GM20000 (cell line): ENCODE data around the gene ANK2.

Experiments used
- DNase-seq: peaks from one replicate; pipeline ENCODE4 v3.0.0; 2012; ENCODE audit warnings: low spot score
- CTCF ChIP-seq: IDR thresholded peaks from 2 replicates; pipeline ENCODE4 v1.5.1; 2012; ENCODE audit warnings: mild to moderate bottlenecking, control low read depth; ENCODE audit errors: extremely low read depth, missing control alignments

ANK2 gene

GRCh38 chr4:113293043-113293560, 243.6 kb downstream of the ANK2 start:
- TF ChIP-seq CTCF: no peak
- DNase-seq: no peak

DNA sequence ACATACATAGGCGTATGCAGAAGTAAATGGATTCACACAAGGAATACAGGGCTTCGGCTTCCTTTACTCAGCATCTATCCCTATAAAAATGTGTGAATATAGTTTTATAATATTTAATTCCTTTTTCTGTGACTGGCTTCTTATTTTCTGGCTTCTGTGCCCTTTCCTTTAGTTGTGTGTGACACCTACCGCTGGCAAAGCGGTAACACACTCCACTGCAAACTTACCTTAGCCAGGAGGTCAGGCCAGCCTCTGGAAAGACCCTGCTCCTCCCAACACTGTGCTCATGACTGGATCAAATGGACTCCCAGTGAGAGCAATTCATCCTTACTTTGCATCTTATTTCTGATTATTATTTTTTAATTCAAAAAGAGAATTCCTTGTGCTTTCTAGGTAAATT, 244.2 kb downstream of the ANK2 start:
- no peak for TF ChIP-seq CTCF
- DNase-seq: no peak

GRCh38 chr4:113294908-113295307, 245.5 kb downstream of the ANK2 start:
- no peak for TF ChIP-seq CTCF
- DNase-seq: no peak

- TF ChIP-seq CTCF: no peak
- DNase-seq: no peak
Observed at GRCh38 chr4:113300471-113300928, 251.0 kb downstream of the ANK2 start.

- DNase-seq: no peak
- no peak for TF ChIP-seq CTCF
Observed at GRCh38 chr4:113302051-113302450, 252.6 kb downstream of the ANK2 start.

DNA sequence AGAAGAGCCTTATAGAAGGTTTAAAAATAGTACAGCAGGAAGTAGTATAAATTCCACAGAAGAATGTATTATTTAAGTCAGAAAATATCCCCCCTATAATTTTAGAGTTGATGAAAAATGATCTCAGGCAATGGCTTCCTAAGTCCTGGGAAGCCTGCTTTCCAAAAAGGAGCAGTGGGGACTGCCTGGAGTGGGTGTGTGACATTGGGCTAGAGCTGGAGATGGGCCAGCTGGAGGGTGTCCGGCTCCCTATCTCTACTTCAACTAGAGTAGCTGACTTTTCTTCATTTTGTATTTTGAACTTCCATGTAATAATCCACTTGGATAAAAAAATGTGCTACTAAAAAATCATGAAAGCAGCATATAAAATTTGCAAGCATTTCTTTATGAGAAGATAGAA, 253.9 kb downstream of the ANK2 start:
- no peak for DNase-seq
- TF ChIP-seq CTCF: no peak

DNA sequence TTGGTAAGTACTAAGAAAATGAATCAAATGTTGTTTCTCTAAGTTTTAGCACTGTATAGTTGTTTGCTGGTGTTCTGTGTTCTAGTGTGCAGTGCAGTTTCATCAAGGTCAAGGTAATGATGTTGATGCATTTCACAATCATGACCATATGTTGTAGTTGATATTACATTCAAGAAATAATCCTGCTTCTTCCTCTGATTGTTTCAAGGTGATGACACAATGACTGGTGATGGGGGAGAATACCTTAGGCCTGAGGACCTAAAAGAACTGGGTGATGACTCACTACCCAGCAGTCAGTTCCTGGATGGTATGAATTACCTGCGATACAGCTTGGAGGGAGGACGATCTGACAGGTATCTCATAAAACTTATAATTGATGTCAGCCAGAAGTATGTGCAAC, 261.6 kb downstream of the ANK2 start:
- TF ChIP-seq CTCF: no peak
- no peak for DNase-seq
